Myocyte (in vitro differentiated cells): ENCODE results near the gene MRPL20. TPM values are rescaled to one million over a fixed set of nuclear protein-coding genes. Genes with fewer than 3 reads are reported as not detected.

Source experiments
- total RNA-seq: library from RNA; depleted of rRNA; stranded (reverse); fragments of >200 nt; gene quantifications from 2 replicates; pipeline ENCODE4 v1.2.3, GENCODE V29; 2014

Gene MRPL20
- total RNA-seq, 1 donor from 2014 or later, result 113 TPM

Other genes starting within 250 kb of the MRPL20 start
- not detected in 2 replicates for gene TTLL10, start 233.4 kb downstream of the MRPL20 start, total RNA-seq
- gene TNFRSF18, start 200.7 kb downstream of the MRPL20 start, total RNA-seq, result 0.47 TPM in 1 of 2 replicates, not detected in the other
- not detected in 2 replicates for gene TNFRSF4, start 193.1 kb downstream of the MRPL20 start, total RNA-seq
- 142 and 150 TPM in 2 replicates for gene SDF4, start 175.3 kb downstream of the MRPL20 start, total RNA-seq
- 61.8 and 68.1 TPM in 2 replicates for gene B3GALT6, start 175.1 kb downstream of the MRPL20 start, total RNA-seq
- 1.2 TPM in 1 of 2 replicates, not detected in the other for gene C1QTNF12, start 160.6 kb downstream of the MRPL20 start, total RNA-seq
- 50.3 and 52.2 TPM in 2 replicates for gene UBE2J2, start 133.4 kb downstream of the MRPL20 start, total RNA-seq
- 2.2 and 2.5 TPM in 2 replicates for gene SCNN1D, start 126.9 kb downstream of the MRPL20 start, total RNA-seq
- 97.3 and 106 TPM in 2 replicates for gene ACAP3, start 99.4 kb downstream of the MRPL20 start, total RNA-seq
- 41.6 and 43.4 TPM in 2 replicates for gene PUSL1, start 98.7 kb downstream of the MRPL20 start, total RNA-seq
- 74.5 and 76.4 TPM in 2 replicates for gene INTS11, start 82.6 kb downstream of the MRPL20 start, total RNA-seq
- gene CPTP, start 82.5 kb downstream of the MRPL20 start, total RNA-seq, result 26.2 and 28.9 TPM in 2 replicates
- 0.10 and 0.13 TPM in 2 replicates for gene TAS1R3, start 76.0 kb downstream of the MRPL20 start, total RNA-seq
- gene DVL1, start 57.9 kb downstream of the MRPL20 start, total RNA-seq, result 121 and 137 TPM in 2 replicates
- gene MXRA8, start 48.7 kb downstream of the MRPL20 start, total RNA-seq, result 224 and 252 TPM in 2 replicates
- gene AURKAIP1, start 32.1 kb downstream of the MRPL20 start, total RNA-seq, result 183 and 198 TPM in 2 replicates
- gene CCNL2, start 8.0 kb downstream of the MRPL20 start, total RNA-seq, result 185 and 228 TPM in 2 replicates
- not detected in 2 replicates for gene ANKRD65, start 14.0 kb upstream of the MRPL20 start, total RNA-seq
- 0.52 and 1.0 TPM in 2 replicates for gene VWA1, start 28.4 kb upstream of the MRPL20 start, total RNA-seq
- gene ATAD3C, start 42.4 kb upstream of the MRPL20 start, total RNA-seq, result not detected in 2 replicates
- 12.1 and 20.2 TPM in 2 replicates for gene ATAD3B, start 64.5 kb upstream of the MRPL20 start, total RNA-seq
- 31.3 and 41.9 TPM in 2 replicates for gene ATAD3A, start 104.9 kb upstream of the MRPL20 start, total RNA-seq
- gene TMEM240, start 133.3 kb upstream of the MRPL20 start, total RNA-seq, result not detected in 2 replicates
- gene SSU72, start 167.6 kb upstream of the MRPL20 start, total RNA-seq, result 97.7 and 108 TPM in 2 replicates
- 1.0 and 3.5 TPM in 2 replicates for gene FNDC10, start 192.8 kb upstream of the MRPL20 start, total RNA-seq
- gene MIB2, start 208.2 kb upstream of the MRPL20 start, total RNA-seq, result 88.3 and 89.5 TPM in 2 replicates
- 0.31 and 1.6 TPM in 2 replicates for gene MMP23B, start 224.9 kb upstream of the MRPL20 start, total RNA-seq